Activated CD8-positive, alpha-beta T cell treated with anti-CD3 and anti-CD28 coated beads, Interleukin-2, amount 10 ng/mL, durations not matched to agents 7 days and 5 days (primary cell): ENCODE results near the gene SMPDL3A. TPM values are rescaled to one million over a fixed set of nuclear protein-coding genes. Genes with fewer than 3 reads are reported as not detected.

Source experiments
- ATAC-seq: fragments of 150-1000 bp; cut with Tn5 transposase; one replicate; pipeline ENCODE4 v1.10.0; 2021; ENCODE audit warnings: moderate library complexity
- CTCF ChIA-PET: fragments of 350-600 bp; sonication (Branson Sonifier 250); formaldehyde crosslinking; loops from one replicate; lab custom pipeline; 2021; ENCODE audit warnings: antibody characterized with exemption; lab: Charles Lee
- POLR2A ChIA-PET: fragments of 350-600 bp; sonication (Branson Sonifier 250); formaldehyde crosslinking; loops from one replicate; lab custom pipeline; 2021; ENCODE audit warnings: antibody characterized with exemption; lab: Charles Lee
- DNase-seq: peaks from one replicate; pipeline ENCODE4 v3.0.0-alpha.2; 2020
- H3K27ac Mint-ChIP-seq: one replicate; pipeline ENCODE4 v1.8.0; 2021; ENCODE audit warnings: mild to moderate bottlenecking, mixed read lengths
- H3K27me3 Mint-ChIP-seq: one replicate; pipeline ENCODE4 v1.8.0; 2021; ENCODE audit warnings: low read depth, mixed read lengths
- H3K36me3 Mint-ChIP-seq: one replicate; pipeline ENCODE4 v1.8.0; 2021; ENCODE audit warnings: low read depth, mixed read lengths
- H3K4me1 Mint-ChIP-seq: one replicate; pipeline ENCODE4 v1.8.0; 2021; ENCODE audit warnings: low read depth, mixed read lengths
- H3K4me3 Mint-ChIP-seq: one replicate; pipeline ENCODE4 v1.8.0; 2021; ENCODE audit warnings: mild to moderate bottlenecking, mixed read lengths
- H3K9me3 Mint-ChIP-seq: one replicate; pipeline ENCODE4 v1.8.0; 2022; ENCODE audit warnings: mixed read lengths; ENCODE audit not compliant: insufficient read depth
- total RNA-seq, 2 experiments: library from RNA; stranded (reverse); gene quantifications; one replicate each; pipeline ENCODE4 v1.2.3, GENCODE V29; 2021

Gene SMPDL3A
- total RNA-seq, 2 experiments from 2014 or later = not detected

DNA sequence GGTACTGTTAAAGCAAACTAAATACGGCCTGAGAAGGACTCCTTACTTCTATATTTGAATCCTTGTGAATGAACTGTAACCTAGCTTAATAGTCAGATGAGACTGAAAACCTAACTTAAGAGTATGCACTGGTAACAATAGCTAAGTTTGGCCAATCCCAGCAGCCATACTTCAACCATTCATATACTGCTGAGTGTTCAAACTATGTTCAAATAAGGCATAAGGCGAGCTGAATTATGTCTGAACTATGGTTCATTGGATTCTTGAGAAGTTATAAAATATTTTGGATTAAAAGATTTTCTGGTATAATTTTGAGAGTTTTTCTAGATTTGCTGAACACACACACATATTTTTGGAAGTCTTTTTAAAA is 2.2 kb downstream of the SMPDL3A start:
- POLR2A ChIA-PET = no interaction called here
- Mint-ChIP-seq H3K9me3 (no peaks in the 10 kb centered on the region), H3K27ac (no peak overlapping the region), H3K27me3 (peaks cover 45% of the 10 kb centered on the region), H3K36me3 (no peaks in the 10 kb centered on the region), H3K4me3 (no peak overlapping the region), H3K4me1 (peaks cover 10% of the 10 kb centered on the region)
- no peak for ATAC-seq
- no peak for DNase-seq
- CTCF ChIA-PET = interaction anchor here (1.2 kb wide), 1 partner anchor 10 kb away, joined by 3 read pairs; no protein-coding TSS in a partner anchor

DNA sequence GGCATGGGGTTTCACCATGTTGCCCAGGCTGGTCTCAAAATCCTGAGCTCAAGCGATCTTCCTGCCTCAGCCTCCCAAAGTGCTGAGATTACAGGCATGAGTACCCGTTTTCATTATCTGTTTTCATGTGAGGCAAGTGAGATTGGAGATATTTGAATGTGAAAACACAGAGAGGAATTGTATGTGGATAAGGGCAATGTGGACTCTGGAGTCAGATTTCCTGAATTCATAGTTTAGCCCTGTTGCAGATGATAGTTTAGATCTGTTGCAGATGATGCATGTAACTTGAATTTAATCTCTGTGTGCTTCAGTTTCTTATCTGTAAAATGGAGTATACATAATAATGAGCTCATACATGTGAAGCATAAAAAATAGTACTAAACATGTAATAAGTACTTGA is 3.7 kb downstream of the SMPDL3A start:
- ChIA-PET CTCF (no interaction called here), POLR2A (no interaction called here)
- no peaks in the 10 kb centered on the region for H3K9me3 Mint-ChIP-seq
- no peak overlapping the region for H3K4me3 Mint-ChIP-seq
- ATAC-seq = no peak
- H3K4me1 Mint-ChIP-seq = peaks cover 10% of the 10 kb centered on the region
- H3K36me3 Mint-ChIP-seq = no peaks in the 10 kb centered on the region
- H3K27me3 Mint-ChIP-seq = peaks cover 39% of the 10 kb centered on the region
- no peak for DNase-seq
- no peak overlapping the region for H3K27ac Mint-ChIP-seq

DNA sequence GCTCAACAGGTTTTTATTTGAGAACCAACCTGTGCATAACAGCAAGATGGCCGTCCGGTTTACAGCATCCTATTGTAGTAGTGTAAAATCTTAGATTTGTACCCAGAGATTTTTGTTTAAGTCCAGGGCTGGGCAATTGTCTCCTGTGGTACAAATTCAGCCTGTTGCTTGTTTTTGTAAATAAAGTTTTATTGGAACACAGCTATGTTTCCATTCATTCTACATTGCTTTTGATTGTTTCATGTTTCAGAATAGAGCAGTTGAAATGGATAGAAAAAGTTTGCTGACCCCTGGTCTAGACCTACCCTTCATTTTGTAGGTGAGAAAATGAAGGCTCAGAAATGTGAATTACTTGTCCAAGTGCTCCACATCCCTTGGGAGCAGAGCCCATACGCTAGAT is 8.5 kb downstream of the SMPDL3A start:
- ChIA-PET POLR2A (no interaction called here), CTCF (interaction anchor here (0.9 to 1.8 kb wide), 2 partner anchors 8 to 12 kb away, joined by 3 to 13 read pairs; partner anchors contain the start of gene SMPDL3A)
- H3K36me3 Mint-ChIP-seq = no peaks in the 10 kb centered on the region
- peaks cover 8% of the 10 kb centered on the region for H3K27me3 Mint-ChIP-seq
- no peak overlapping the region for H3K4me3 Mint-ChIP-seq
- no peaks in the 10 kb centered on the region for H3K4me1 Mint-ChIP-seq
- DNase-seq = no peak
- no peaks in the 10 kb centered on the region for H3K9me3 Mint-ChIP-seq
- H3K27ac Mint-ChIP-seq = no peak overlapping the region
- ATAC-seq = no peak

DNA sequence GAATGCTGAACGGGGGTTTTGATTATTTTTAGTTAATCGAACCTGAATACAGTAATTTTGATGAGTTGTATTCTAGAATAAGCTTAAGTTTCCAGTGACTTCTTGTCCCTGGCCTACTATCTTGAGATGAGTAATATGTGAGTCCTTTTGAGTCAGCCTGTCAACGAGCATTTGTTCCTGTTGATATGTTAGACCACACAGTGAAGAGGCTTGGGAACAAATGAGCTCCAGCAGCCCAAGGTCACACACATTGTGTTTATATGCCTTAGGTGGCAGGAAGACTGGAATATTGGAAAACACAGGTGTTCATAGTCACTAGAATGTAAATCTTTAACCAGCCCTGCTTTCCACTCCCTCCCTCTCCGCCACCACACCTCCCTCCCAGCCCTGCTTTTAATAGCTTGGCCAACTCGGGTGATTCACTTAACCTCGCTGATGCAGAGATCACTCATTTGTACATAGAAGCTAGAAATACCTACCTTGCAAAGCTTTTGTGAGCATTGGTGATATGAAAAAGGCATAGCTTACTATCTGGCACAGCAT is 9.1 kb downstream of the SMPDL3A start:
- Mint-ChIP-seq H3K9me3 (no peaks in the 10 kb centered on the region), H3K36me3 (no peaks in the 10 kb centered on the region), H3K4me1 (no peaks in the 10 kb centered on the region), H3K27ac (no peak overlapping the region), H3K4me3 (no peak overlapping the region), H3K27me3 (peaks cover 5% of the 10 kb centered on the region)
- DNase-seq (no peak), ATAC-seq (no peak)
- ChIA-PET CTCF (interaction anchor here (0.9 to 1.8 kb wide), 5 partner anchors 9 to 306 kb away, joined by 3 to 13 read pairs (median 3); partner anchors contain the start of gene SMPDL3A), POLR2A (no interaction called here)

DNA sequence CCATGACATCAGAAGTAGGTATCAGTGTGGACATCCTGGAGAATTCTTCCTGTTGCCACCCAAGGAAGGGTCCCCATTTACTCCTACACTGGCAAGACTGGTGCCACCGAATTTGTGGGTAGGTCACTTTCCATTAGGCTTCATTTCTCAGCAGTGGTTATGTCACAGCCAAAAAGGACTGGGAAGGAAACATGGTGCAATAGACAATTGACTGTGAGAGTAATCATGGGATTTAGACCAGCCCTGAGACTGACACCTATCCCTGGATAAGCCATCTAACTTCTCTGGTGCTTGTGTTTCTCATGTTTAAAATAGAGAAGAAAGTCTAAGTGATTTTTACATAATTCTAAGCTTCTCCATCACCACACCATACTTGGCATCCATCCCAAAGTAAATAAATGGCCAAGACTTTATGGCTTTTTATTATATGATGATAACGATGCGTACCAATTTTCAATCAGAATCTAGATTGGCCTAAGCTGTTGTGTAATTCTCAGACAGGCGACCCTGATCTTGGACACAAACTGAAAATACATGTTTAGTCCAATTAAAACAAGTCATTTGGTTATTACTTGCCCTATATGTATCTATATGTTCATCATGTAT is 10.2 kb downstream of the SMPDL3A start:
- no peak for ATAC-seq
- CTCF ChIA-PET = interaction anchor here (1.1 to 1.8 kb wide), 4 partner anchors 10 to 308 kb away, joined by 3 to 13 read pairs (median 4); partner anchors contain the start of gene SMPDL3A
- Mint-ChIP-seq H3K4me1 (no peaks in the 10 kb centered on the region), H3K36me3 (no peaks in the 10 kb centered on the region), H3K27ac (no peak overlapping the region), H3K27me3 (peaks cover 5% of the 10 kb centered on the region), H3K9me3 (no peaks in the 10 kb centered on the region), H3K4me3 (no peak overlapping the region)
- POLR2A ChIA-PET = no interaction called here
- DNase-seq = no peak

DNA sequence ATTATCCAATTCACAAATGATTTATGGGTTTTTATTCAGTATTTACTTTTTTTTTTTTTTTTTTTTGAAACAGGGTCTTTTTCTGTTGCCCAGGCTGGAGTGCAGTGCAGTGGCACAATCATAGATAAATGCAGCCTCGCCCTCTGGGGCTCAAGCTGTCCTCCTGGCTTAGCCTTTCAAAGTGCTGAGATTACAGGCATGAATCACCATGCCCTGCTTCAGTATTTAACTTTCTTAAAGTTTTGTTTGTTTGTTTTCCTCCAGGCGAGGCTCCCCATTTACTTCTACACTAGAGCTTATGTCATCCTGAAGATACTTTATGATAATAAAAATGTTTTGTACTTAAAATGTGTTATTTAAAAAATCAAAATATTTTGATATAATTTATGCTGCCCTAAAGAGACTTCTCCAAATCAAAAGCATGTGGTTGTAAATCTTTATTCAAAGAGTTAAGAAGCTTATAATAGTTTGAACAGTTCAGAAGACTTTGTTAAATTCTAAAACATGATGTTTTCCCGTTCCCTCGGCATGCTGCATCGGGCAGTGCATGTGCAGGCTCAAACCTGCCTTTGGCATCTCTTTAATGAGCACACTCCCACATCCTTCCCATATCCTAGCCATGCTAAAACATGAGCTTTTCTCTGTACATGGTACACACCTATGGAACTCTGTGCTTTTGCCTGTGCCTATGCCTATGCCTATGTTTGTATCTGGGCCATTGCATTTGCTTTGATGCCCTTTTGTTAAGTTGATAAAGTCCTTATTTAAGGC is 11.0 kb downstream of the SMPDL3A start:
- Mint-ChIP-seq H3K4me3 (no peak overlapping the region), H3K9me3 (no peaks in the 10 kb centered on the region)
- CTCF ChIA-PET = interaction anchor here (1.0 to 1.1 kb wide), 2 partner anchors 8 to 39 kb away, joined by 3 read pairs; no protein-coding TSS in a partner anchor

DNA sequence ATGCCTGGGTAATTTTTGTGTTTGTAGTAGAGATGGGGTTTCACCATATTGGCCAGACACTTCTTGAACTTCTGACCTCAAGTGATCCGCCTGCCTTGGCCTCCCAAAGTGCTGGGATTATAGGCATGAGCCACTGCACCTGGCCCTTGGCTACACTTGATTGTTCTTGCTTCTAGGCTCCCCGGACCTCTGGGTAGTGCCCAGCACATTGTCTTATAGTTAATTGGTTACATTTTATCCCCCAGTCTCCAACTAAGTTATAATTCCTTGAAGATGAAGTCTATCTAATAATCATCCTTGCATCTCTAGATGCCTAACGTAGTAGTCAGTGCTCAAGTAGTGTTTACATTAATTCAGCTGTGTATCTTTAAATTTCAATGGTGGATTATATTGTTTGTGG is 11.8 kb downstream of the SMPDL3A start:
- Mint-ChIP-seq H3K4me1 (no peaks in the 10 kb centered on the region), H3K4me3 (no peak overlapping the region), H3K27ac (no peak overlapping the region), H3K9me3 (no peaks in the 10 kb centered on the region), H3K36me3 (no peaks in the 10 kb centered on the region), H3K27me3 (peaks cover 5% of the 10 kb centered on the region)
- ChIA-PET POLR2A (no interaction called here), CTCF (interaction anchor here (1.0 to 2.0 kb wide), 3 partner anchors 9 to 12 kb away, joined by 3 to 4 read pairs (median 4); partner anchors contain the start of gene SMPDL3A)
- ATAC-seq (no peak), DNase-seq (no peak)

More for the DNA sequence above, 11.0 kb downstream of the SMPDL3A start:
- DNase-seq (no peak), ATAC-seq (no peak)
- H3K4me1 Mint-ChIP-seq = no peaks in the 10 kb centered on the region
- H3K27me3 Mint-ChIP-seq = peaks cover 5% of the 10 kb centered on the region
- H3K27ac Mint-ChIP-seq = no peak overlapping the region
- POLR2A ChIA-PET = no interaction called here
- no peaks in the 10 kb centered on the region for H3K36me3 Mint-ChIP-seq

DNA sequence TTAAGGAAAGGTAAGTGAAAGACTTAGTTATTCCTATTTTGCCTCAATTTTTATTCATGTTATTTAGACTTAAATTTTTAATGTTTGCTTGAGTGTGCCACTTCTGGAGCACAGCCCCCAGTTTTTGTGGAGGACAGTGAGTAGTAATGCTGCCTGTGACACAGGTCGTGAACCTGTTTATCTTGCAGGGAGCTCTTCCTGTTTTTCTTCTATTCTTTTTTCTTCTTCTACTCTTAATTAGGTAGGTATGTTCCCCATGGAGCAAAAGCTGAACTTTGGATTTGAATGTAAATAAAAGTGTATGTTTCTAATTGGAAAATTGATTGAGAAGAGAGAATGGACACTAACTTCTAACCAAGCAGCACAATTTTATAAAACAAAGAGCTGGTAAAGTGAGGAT is 12.3 kb downstream of the SMPDL3A start:
- Mint-ChIP-seq H3K4me3 (no peak overlapping the region), H3K27ac (no peak overlapping the region), H3K4me1 (no peaks in the 10 kb centered on the region), H3K9me3 (no peaks in the 10 kb centered on the region), H3K27me3 (peaks cover 5% of the 10 kb centered on the region), H3K36me3 (no peaks in the 10 kb centered on the region)
- ChIA-PET POLR2A (no interaction called here), CTCF (interaction anchor here (0.8 to 2.0 kb wide), 3 partner anchors 10 to 12 kb away, joined by 3 to 4 read pairs (median 4); partner anchors contain the start of gene SMPDL3A)
- DNase-seq (no peak), ATAC-seq (no peak)

DNA sequence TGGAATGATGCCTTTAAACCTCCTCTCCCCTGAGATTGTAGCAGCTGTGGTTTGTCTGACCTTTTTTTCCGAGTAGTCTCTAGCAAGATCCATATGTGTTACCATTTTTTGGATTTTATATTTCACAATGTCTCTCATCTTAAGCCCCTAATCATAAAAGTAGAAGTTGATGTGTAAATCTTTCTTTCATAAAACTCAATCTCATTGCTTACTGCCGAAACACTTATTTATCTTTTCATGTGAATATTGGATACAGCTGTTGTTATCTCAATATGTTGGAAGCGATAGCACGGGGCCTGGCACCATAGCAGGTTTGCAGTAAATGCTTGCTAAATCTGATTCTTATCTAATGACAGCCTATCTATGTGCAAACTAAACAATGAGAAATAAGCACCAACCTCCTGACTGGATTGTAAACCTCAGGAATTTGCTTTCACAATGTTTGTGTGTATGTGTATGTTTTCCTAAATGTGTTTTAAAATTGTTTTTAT is 14.2 kb downstream of the SMPDL3A start:
- H3K4me1 Mint-ChIP-seq = no peaks in the 10 kb centered on the region
- peaks cover 2% of the 10 kb centered on the region for H3K27me3 Mint-ChIP-seq
- no peak overlapping the region for H3K4me3 Mint-ChIP-seq
- no peak overlapping the region for H3K27ac Mint-ChIP-seq
- ChIA-PET CTCF (interaction anchor here (1.1 kb wide), 1 partner anchor 13 kb away, joined by 4 read pairs; no protein-coding TSS in a partner anchor), POLR2A (no interaction called here)
- DNase-seq (no peak), ATAC-seq (no peak)
- H3K9me3 Mint-ChIP-seq = no peaks in the 10 kb centered on the region
- H3K36me3 Mint-ChIP-seq = no peaks in the 10 kb centered on the region

DNA sequence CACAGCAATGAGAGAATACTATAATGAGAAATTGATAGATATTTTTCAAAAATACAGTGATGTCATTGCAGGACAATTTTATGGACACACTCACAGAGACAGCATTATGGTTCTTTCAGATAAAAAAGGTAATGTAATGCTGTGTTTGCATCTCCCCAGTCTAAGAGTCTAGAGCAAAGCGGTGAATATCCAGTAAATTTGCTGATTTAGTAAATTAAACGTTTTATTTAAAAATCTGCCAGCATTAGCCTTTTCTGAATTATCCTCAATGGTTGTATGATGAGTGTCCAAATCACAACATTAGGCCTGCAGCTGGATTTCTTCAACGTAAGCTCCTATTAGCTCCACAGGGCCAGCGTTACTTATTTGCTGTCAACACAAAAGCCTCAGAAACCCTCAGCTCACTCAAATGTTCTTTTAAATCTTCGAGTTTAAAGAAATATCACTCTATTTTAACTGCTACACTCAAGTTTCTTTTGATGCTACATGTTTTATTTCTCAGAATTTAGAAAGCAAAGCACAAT is 16.0 kb downstream of the SMPDL3A start:
- Mint-ChIP-seq H3K27ac (no peak overlapping the region), H3K4me3 (no peak overlapping the region), H3K27me3 (peaks cover 2% of the 10 kb centered on the region), H3K36me3 (no peaks in the 10 kb centered on the region), H3K9me3 (no peaks in the 10 kb centered on the region), H3K4me1 (no peaks in the 10 kb centered on the region)
- DNase-seq = no peak
- no peak for ATAC-seq
- POLR2A ChIA-PET = no interaction called here
- CTCF ChIA-PET = no interaction called here

DNA sequence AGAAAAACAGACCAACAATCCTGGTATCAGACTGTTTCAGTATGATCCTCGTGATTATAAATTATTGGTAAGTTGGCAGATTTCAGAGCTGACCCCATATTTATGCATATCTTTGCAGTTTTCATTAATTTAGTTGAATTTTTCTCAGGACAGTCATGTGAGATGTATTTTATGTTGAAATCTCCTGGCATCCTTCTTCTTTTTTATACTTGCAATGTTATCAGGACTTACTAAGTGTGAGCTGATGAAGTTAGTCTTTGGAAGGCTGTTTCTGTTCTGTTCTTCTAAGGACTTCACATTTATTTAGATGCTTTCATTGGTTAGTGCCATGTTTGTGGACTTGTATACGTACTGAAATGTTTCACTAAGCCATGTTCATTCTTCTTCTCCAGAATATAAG is 17.2 kb downstream of the SMPDL3A start:
- CTCF ChIA-PET = no interaction called here
- Mint-ChIP-seq H3K9me3 (no peaks in the 10 kb centered on the region), H3K27me3 (no peaks in the 10 kb centered on the region)

More for the DNA sequence above, 17.2 kb downstream of the SMPDL3A start:
- Mint-ChIP-seq H3K27ac (no peak overlapping the region), H3K36me3 (no peaks in the 10 kb centered on the region), H3K4me3 (no peak overlapping the region), H3K4me1 (no peaks in the 10 kb centered on the region)
- no peak for DNase-seq
- POLR2A ChIA-PET = no interaction called here
- no peak for ATAC-seq
